Measurements from ENCODE around the gene LMAN2L. TPM values are rescaled to one million over a fixed set of nuclear protein-coding genes. Genes with fewer than 3 reads are reported as not detected.

Gene LMAN2L
- polyA plus RNA-seq, 3 donors = 7.9 to 22.4 (median 16.6) TPM

DNA sequence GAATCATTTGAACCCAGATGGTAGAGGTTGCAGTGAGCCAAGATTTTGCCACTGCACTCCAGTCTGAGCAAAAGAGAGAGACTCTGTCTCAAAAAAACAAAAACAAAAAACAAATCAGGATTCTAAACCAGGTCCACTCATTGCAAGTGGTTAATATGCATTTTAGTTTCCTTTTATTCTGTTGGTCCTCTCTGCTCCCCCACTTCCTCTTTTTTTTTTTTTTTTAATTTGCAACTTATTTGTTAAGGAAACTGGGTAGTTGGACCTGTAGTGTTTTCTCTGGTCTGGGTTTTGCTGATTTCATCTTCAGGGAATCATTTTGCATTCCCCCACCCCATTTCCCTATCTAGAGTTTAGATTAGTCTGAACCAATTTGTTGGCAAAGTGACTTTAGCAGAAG lies 83.3 kb downstream of the LMAN2L start:
- peak overlapping the region; percentile 67 to 81 for H3K27ac ChIP-seq (ENCODE audit: low read depth in 1 of 2, low read length in 2 of 2)
- H3K9ac ChIP-seq (ENCODE audit: insufficient read depth, low read length, poor library complexity, severe bottlenecking) = no peak overlapping the region
- peak; percentile 47 to 59 (median 50) for DNase-seq
- intact Hi-C loops (cut with micrococcal nuclease) = loop anchor here in 1 of 2 donors (2.0 kb wide), 1 partner anchor 18 kb away; the partner anchor contains the start of gene KANSL3
- peaks cover 34 to 36% of the 10 kb centered on the region in 2 donors for H3K4me1 ChIP-seq (ENCODE audit: control insufficient read depth in 1 of 2, insufficient read depth in 2 of 2, low read length in 2 of 2)
- H3K4me3 ChIP-seq (replicated peaks in 1 of 3; ENCODE audit: low read depth in 2 of 3, low read length in 3 of 3) = peak overlapping the region in 1 of 3 experiments; percentile 38
- no peaks in the 10 kb centered on the region for H3K36me3 ChIP-seq (replicated peaks in 1 of 2; ENCODE audit: control insufficient read depth in 1 of 2, insufficient read depth in 2 of 2, low read length in 2 of 2)
- no peak overlapping the region for H2AFZ ChIP-seq (ENCODE audit: insufficient read depth, low read depth, low read length, poor library complexity, severe bottlenecking)
- H3K4me2 ChIP-seq (replicated peaks; ENCODE audit: extremely low read depth, low read length, poor library complexity, severe bottlenecking) = peak overlapping the region; percentile 19
- H3K27me3 ChIP-seq (ENCODE audit: control insufficient read depth in 2 of 2, insufficient read depth in 2 of 2, low read length in 2 of 2) = no peaks in the 10 kb centered on the region
- Mint-ChIP-seq H3K27me3 (ENCODE audit: low read depth in 3 of 3) (no peaks in the 10 kb centered on the region), H3K36me3 (no peaks in the 10 kb centered on the region), H3K27ac (peak overlapping the region; percentile 87 to 95 (median 93)), H3K4me1 (peaks cover 33% of the 10 kb centered on the region), H3K9me3 (peaks cover 0 to 2% (median 0%) of the 10 kb centered on the region in 7 donors), H3K4me3 (no peak overlapping the region)
- no peaks in the 10 kb centered on the region for H3K9me3 ChIP-seq (replicated peaks in 1 of 2; ENCODE audit: control insufficient read depth in 1 of 2, insufficient read depth in 1 of 2, low read length in 2 of 2)
- no peaks in the 10 kb centered on the region for H3K79me2 ChIP-seq (ENCODE audit: insufficient read depth, low read length)
- TF ChIP-seq, protein P1, sequence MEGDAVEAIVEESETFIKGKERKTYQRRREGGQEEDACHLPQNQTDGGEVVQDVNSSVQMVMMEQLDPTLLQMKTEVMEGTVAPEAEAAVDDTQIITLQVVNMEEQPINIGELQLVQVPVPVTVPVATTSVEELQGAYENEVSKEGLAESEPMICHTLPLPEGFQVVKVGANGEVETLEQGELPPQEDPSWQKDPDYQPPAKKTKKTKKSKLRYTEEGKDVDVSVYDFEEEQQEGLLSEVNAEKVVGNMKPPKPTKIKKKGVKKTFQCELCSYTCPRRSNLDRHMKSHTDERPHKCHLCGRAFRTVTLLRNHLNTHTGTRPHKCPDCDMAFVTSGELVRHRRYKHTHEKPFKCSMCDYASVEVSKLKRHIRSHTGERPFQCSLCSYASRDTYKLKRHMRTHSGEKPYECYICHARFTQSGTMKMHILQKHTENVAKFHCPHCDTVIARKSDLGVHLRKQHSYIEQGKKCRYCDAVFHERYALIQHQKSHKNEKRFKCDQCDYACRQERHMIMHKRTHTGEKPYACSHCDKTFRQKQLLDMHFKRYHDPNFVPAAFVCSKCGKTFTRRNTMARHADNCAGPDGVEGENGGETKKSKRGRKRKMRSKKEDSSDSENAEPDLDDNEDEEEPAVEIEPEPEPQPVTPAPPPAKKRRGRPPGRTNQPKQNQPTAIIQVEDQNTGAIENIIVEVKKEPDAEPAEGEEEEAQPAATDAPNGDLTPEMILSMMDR (IDR thresholded peaks at IDR 0.05) = no peak
- H4K20me1 ChIP-seq (ENCODE audit: insufficient read depth, low read length) = no peaks in the 10 kb centered on the region

Other genes with a start within 250 kb of the LMAN2L start
- gene NEURL3, start 234.7 kb downstream of the LMAN2L start, polyA plus RNA-seq = not detected
- gene ARID5A, start 203.3 kb downstream of the LMAN2L start, polyA plus RNA-seq = 10 to 100 TPM; 27.8 to 38.8 (median 37.7) TPM
- 10 to 100 TPM in 1 of 3 donors, 1 to 10 TPM in 2; 2.5 to 25.3 (median 7.2) TPM for gene KANSL3, start 101.8 kb downstream of the LMAN2L start, polyA plus RNA-seq
- not detected for gene FER1L5, start 97.3 kb downstream of the LMAN2L start, polyA plus RNA-seq
- gene CNNM4, start 20.8 kb upstream of the LMAN2L start, polyA plus RNA-seq = 1 to 10 TPM; 2.3 to 8.3 (median 2.6) TPM
- 10 to 100 TPM in 1 of 3 donors, 1 to 10 TPM in 2; 1.2 to 12.0 (median 4.9) TPM for gene CNNM3, start 76.2 kb upstream of the LMAN2L start, polyA plus RNA-seq
- 1 to 10 TPM in 1 of 3 donors, not detected in 2; 1.4 TPM for gene ANKRD23, start 104.0 kb upstream of the LMAN2L start, polyA plus RNA-seq
- 1 to 10 TPM; 6.2 to 9.7 (median 9.0) TPM for gene ANKRD39, start 118.0 kb upstream of the LMAN2L start, polyA plus RNA-seq
- 1 to 10 TPM in 1 of 3 donors, under 1 TPM in 2; 0.08 to 5.7 (median 0.21) TPM for gene SEMA4C, start 130.0 kb upstream of the LMAN2L start, polyA plus RNA-seq
- not detected for gene FAM178B, start 246.5 kb upstream of the LMAN2L start, polyA plus RNA-seq

Data from CD14-positive monocyte (primary cell).